ENCODE data around the gene GDPD1. TPM values are rescaled to one million over a fixed set of nuclear protein-coding genes. Genes with fewer than 3 reads are reported as not detected.

Gene GDPD1
- total and polyA plus RNA-seq, 2 donors (not counting 1 experiment from before 2014, with no cell fraction given): 0.95 to 2.7 TPM

DNA sequence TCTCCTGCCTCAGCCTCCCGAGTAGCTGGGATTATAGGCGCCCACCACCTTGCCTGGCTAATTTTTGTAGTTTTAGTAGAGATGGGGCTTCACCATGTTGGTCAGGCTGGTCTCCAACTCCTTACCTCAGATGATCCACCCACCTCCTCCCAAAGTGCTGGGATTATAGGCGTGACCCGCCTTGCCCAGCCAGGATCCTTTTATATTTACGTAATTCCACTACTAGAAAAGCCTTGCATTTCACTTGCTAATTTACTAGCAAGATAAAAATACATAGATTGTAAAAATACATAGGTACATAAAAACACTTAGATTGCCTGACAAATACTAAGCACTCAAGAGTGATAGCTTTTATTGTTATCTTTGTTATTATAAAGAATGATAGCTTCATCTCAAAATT is 47.5 kb downstream of the GDPD1 start:
- H3K9ac ChIP-seq (ENCODE audit: low read length): no peak overlapping the region
- no peak for ATAC-seq (ENCODE audit: low read depth)
- WGBS (ENCODE audit: insufficient coverage): 100% methylated on average over 2 of the region's 5 CpGs
- no peak for DNase-seq
- intact Hi-C loops (cut with micrococcal nuclease): no loop called here
- H4K20me1 ChIP-seq (ENCODE audit: control insufficient read depth, insufficient read depth, low read length, poor library complexity, severe bottlenecking): no peaks in the 10 kb centered on the region
- Mint-ChIP-seq H3K4me3 (no peak overlapping the region), H3K4me1 (no peaks in the 10 kb centered on the region), H3K9me3 (ENCODE audit: insufficient read depth) (no peaks in the 10 kb centered on the region), H3K27me3 (no peaks in the 10 kb centered on the region), H3K27ac (no peak overlapping the region)
- no peaks in the 10 kb centered on the region for H3K79me2 ChIP-seq (ENCODE audit: control insufficient read depth, insufficient read depth, low read length)
- no peaks in the 10 kb centered on the region for H3K9me3 ChIP-seq (ENCODE audit: control extremely low read depth in 1 of 3, control insufficient read depth in 2 of 3, insufficient read depth in 1 of 3, low read length in 2 of 3)
- no peak overlapping the region for H3K4me2 ChIP-seq (replicated peaks; ENCODE audit: low read depth, low read length, poor library complexity, severe bottlenecking)
- H2AFZ ChIP-seq (ENCODE audit: insufficient read depth, low read depth, low read length, poor library complexity, severe bottlenecking): no peak overlapping the region
- no peaks in the 10 kb centered on the region for H3K27me3 ChIP-seq (replicated peaks in 1 of 4; ENCODE audit: control extremely low read depth in 1 of 4, control insufficient read depth in 3 of 4, insufficient read depth in 4 of 4, low read length in 3 of 4)
- TF ChIP-seq, protein P1, sequence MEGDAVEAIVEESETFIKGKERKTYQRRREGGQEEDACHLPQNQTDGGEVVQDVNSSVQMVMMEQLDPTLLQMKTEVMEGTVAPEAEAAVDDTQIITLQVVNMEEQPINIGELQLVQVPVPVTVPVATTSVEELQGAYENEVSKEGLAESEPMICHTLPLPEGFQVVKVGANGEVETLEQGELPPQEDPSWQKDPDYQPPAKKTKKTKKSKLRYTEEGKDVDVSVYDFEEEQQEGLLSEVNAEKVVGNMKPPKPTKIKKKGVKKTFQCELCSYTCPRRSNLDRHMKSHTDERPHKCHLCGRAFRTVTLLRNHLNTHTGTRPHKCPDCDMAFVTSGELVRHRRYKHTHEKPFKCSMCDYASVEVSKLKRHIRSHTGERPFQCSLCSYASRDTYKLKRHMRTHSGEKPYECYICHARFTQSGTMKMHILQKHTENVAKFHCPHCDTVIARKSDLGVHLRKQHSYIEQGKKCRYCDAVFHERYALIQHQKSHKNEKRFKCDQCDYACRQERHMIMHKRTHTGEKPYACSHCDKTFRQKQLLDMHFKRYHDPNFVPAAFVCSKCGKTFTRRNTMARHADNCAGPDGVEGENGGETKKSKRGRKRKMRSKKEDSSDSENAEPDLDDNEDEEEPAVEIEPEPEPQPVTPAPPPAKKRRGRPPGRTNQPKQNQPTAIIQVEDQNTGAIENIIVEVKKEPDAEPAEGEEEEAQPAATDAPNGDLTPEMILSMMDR (IDR thresholded peaks at IDR 0.05): no peak
- no peak for TF ChIP-seq EZH2 (IDR thresholded peaks at IDR 0.05; ENCODE audit: borderline replicate concordance, insufficient read depth, low read depth, low read length, poor library complexity, severe bottlenecking)
- H3K4me3 ChIP-seq (ENCODE audit: control extremely low read depth in 1 of 5, extremely low read depth in 1 of 5, insufficient read depth in 1 of 5, low read depth in 2 of 5, low read length in 4 of 5): no peak overlapping the region
- ChIA-PET CTCF (interaction anchor here (1.8 kb wide), 1 partner anchor 43 kb away, joined by 3 read pairs; no protein-coding TSS in a partner anchor), POLR2A (no interaction called here)
- no peak overlapping the region for H3K27ac ChIP-seq (ENCODE audit: low read length in 2 of 2)
- H3K4me1 ChIP-seq (ENCODE audit: control insufficient read depth in 2 of 2, insufficient read depth in 2 of 2, low read length in 2 of 2): no peaks in the 10 kb centered on the region
- H3K36me3 ChIP-seq (replicated peaks in 1 of 2; ENCODE audit: control extremely low read depth in 1 of 2, control insufficient read depth in 1 of 2, extremely low read depth in 1 of 2, insufficient read depth in 2 of 2, low read length in 1 of 2): no peaks in the 10 kb centered on the region

DNA sequence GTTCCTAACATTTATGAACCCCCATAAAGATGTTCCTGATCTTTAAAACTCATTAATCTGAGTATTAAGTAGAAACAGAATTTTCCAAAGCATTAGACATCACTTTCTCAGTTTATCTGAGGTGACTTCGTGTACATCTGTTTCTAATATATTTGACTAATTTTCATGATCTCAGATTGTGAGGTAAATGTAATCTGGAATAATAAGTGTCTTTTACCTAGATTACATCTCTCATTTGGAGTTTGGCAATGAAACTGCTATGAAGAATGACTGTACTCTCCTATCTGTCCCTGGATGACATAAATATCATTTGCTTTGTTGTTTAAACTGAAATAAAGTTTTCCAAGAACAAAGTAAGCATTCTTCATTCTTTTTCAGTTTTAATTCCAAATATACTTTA is 55.3 kb downstream of the GDPD1 start:
- ChIA-PET CTCF (no interaction called here), POLR2A (no interaction called here)
- peaks cover 14% of the 10 kb centered on the region for H3K4me1 Mint-ChIP-seq
- Histone ChIP-seq H3K4me3 (ENCODE audit: control extremely low read depth in 1 of 5, extremely low read depth in 1 of 5, insufficient read depth in 1 of 5, low read depth in 2 of 5, low read length in 4 of 5) (no peak overlapping the region), H3K36me3 (replicated peaks in 1 of 2; ENCODE audit: control extremely low read depth in 1 of 2, control insufficient read depth in 1 of 2, extremely low read depth in 1 of 2, insufficient read depth in 2 of 2, low read length in 1 of 2) (no peaks in the 10 kb centered on the region), H2AFZ (ENCODE audit: insufficient read depth, low read depth, low read length, poor library complexity, severe bottlenecking) (no peak overlapping the region), H3K79me2 (ENCODE audit: control insufficient read depth, insufficient read depth, low read length) (no peaks in the 10 kb centered on the region), H3K27ac (ENCODE audit: low read length in 2 of 2) (no peak overlapping the region), H3K4me1 (ENCODE audit: control insufficient read depth in 2 of 2, insufficient read depth in 2 of 2, low read length in 2 of 2) (peaks cover 7 to 17% of the 10 kb centered on the region in 2 donors), H3K9me3 (ENCODE audit: control extremely low read depth in 1 of 3, control insufficient read depth in 2 of 3, insufficient read depth in 1 of 3, low read length in 2 of 3) (no peaks in the 10 kb centered on the region), H3K9ac (ENCODE audit: low read length) (no peak overlapping the region), H3K27me3 (replicated peaks in 1 of 4; ENCODE audit: control extremely low read depth in 1 of 4, control insufficient read depth in 3 of 4, insufficient read depth in 4 of 4, low read length in 3 of 4) (no peaks in the 10 kb centered on the region), H4K20me1 (ENCODE audit: control insufficient read depth, insufficient read depth, low read length, poor library complexity, severe bottlenecking) (no peaks in the 10 kb centered on the region), H3K4me2 (replicated peaks; ENCODE audit: low read depth, low read length, poor library complexity, severe bottlenecking) (no peak overlapping the region)
- no peak overlapping the region for H3K27ac Mint-ChIP-seq
- DNase-seq (no peak), ATAC-seq (ENCODE audit: low read depth) (no peak)
- H3K4me3 Mint-ChIP-seq: no peak overlapping the region
- no peaks in the 10 kb centered on the region for H3K9me3 Mint-ChIP-seq (ENCODE audit: insufficient read depth)
- whole genome bisulfite sequencing (ENCODE audit: insufficient coverage): no CpG with 5 or more reads among the region's 1 CpG
- H3K27me3 Mint-ChIP-seq: no peaks in the 10 kb centered on the region
- no peak for TF ChIP-seq EZH2 (IDR thresholded peaks at IDR 0.05; ENCODE audit: borderline replicate concordance, insufficient read depth, low read depth, low read length, poor library complexity, severe bottlenecking)
- TF ChIP-seq, protein P1 (IDR thresholded peaks at IDR 0.05): no peak
- intact Hi-C loops (cut with micrococcal nuclease): no loop called here

Measured in B cell (primary cell).